ENCODE measurements around the gene SLC41A2.

Gene SLC41A2

GRCh38 chr12:104959335-104959841, 1.3 kb upstream of the SLC41A2 start:
- Mint-ChIP-seq H3K36me3 (ENCODE audit: low read depth) (no peaks in the 10 kb centered on the region), H3K27me3 (ENCODE audit: low read depth, poor library complexity) (peaks cover 80% of the 10 kb centered on the region), H3K4me3 (peak overlapping the region; percentile 85), H3K9me3 (no peaks in the 10 kb centered on the region), H3K4me1 (peaks cover 19% of the 10 kb centered on the region), H3K27ac (no peak overlapping the region)
- no peak for TF ChIP-seq CTCF (IDR thresholded peaks at IDR 0.05)
- DNase-seq: no peak

- peaks cover 85% of the 10 kb centered on the region for H3K27me3 Mint-ChIP-seq (ENCODE audit: low read depth, poor library complexity)
- H3K4me3 Mint-ChIP-seq: peak overlapping the region; percentile 85
- H3K4me1 Mint-ChIP-seq: peaks cover 19% of the 10 kb centered on the region
- no peaks in the 10 kb centered on the region for H3K9me3 Mint-ChIP-seq
- no peak for TF ChIP-seq CTCF (IDR thresholded peaks at IDR 0.05)
- no peaks in the 10 kb centered on the region for H3K36me3 Mint-ChIP-seq (ENCODE audit: low read depth)
- peak; percentile 10 for DNase-seq
- H3K27ac Mint-ChIP-seq: no peak overlapping the region
Observed at GRCh38 chr12:104958805-104959334, 780 bp upstream of the SLC41A2 start.

GRCh38 chr12:104957719-104958000, 430 bp downstream of the SLC41A2 start:
- peak overlapping the region; percentile 78 for H3K4me3 Mint-ChIP-seq
- DNase-seq: no peak
- H3K36me3 Mint-ChIP-seq (ENCODE audit: low read depth): no peaks in the 10 kb centered on the region
- TF ChIP-seq CTCF (IDR thresholded peaks at IDR 0.05): no peak
- H3K27me3 Mint-ChIP-seq (ENCODE audit: low read depth, poor library complexity): peaks cover 91% of the 10 kb centered on the region
- peaks cover 19% of the 10 kb centered on the region for H3K4me1 Mint-ChIP-seq
- H3K27ac Mint-ChIP-seq: no peak overlapping the region
- H3K9me3 Mint-ChIP-seq: no peaks in the 10 kb centered on the region

- no peak for DNase-seq
- peaks cover 19% of the 10 kb centered on the region for H3K4me1 Mint-ChIP-seq
- H3K36me3 Mint-ChIP-seq (ENCODE audit: low read depth): no peaks in the 10 kb centered on the region
- peak overlapping the region; percentile 77 for H3K4me3 Mint-ChIP-seq
- TF ChIP-seq CTCF (IDR thresholded peaks at IDR 0.05): no peak
- no peaks in the 10 kb centered on the region for H3K9me3 Mint-ChIP-seq
- H3K27me3 Mint-ChIP-seq (ENCODE audit: low read depth, poor library complexity): peaks cover 87% of the 10 kb centered on the region
- H3K27ac Mint-ChIP-seq: no peak overlapping the region
Observed at GRCh38 chr12:104956870-104957718, 996 bp downstream of the SLC41A2 start.

- H3K36me3 Mint-ChIP-seq (ENCODE audit: low read depth): no peaks in the 10 kb centered on the region
- H3K4me1 Mint-ChIP-seq: peaks cover 19% of the 10 kb centered on the region
- no peak overlapping the region for H3K4me3 Mint-ChIP-seq
- no peak for TF ChIP-seq CTCF (IDR thresholded peaks at IDR 0.05)
- H3K9me3 Mint-ChIP-seq: no peaks in the 10 kb centered on the region
- H3K27me3 Mint-ChIP-seq (ENCODE audit: low read depth, poor library complexity): peaks cover 74% of the 10 kb centered on the region
- H3K27ac Mint-ChIP-seq: no peak overlapping the region
- DNase-seq: no peak
Observed at GRCh38 chr12:104955703-104956102, 2.4 kb downstream of the SLC41A2 start.

- DNase-seq: no peak
- H3K27ac Mint-ChIP-seq: no peak overlapping the region
- no peak for TF ChIP-seq CTCF (IDR thresholded peaks at IDR 0.05)
- H3K4me1 Mint-ChIP-seq: no peaks in the 10 kb centered on the region
- no peaks in the 10 kb centered on the region for H3K9me3 Mint-ChIP-seq
- no peak overlapping the region for H3K4me3 Mint-ChIP-seq
- H3K36me3 Mint-ChIP-seq (ENCODE audit: low read depth): no peaks in the 10 kb centered on the region
- H3K27me3 Mint-ChIP-seq (ENCODE audit: low read depth, poor library complexity): peaks cover 59% of the 10 kb centered on the region
Observed at GRCh38 chr12:104953323-104953722, 4.8 kb downstream of the SLC41A2 start.
